HUDEP-2 (cell line): ENCODE measurements around the gene SLC36A1.
"Not testable (repeated sequence)": the region's sequence is repeated elsewhere in the genome, so short reads cannot be mapped to it uniquely, and the experiment has no call there.

ENCODE experiments used
- DNase-seq, 76 experiments: peaks; one replicate each; lab custom pipeline; 2025; ENCODE audit not compliant: unreplicated experiment in 76 of 76; lab: John Stamatoyannopoulos, UW

SLC36A1 gene

DNA sequence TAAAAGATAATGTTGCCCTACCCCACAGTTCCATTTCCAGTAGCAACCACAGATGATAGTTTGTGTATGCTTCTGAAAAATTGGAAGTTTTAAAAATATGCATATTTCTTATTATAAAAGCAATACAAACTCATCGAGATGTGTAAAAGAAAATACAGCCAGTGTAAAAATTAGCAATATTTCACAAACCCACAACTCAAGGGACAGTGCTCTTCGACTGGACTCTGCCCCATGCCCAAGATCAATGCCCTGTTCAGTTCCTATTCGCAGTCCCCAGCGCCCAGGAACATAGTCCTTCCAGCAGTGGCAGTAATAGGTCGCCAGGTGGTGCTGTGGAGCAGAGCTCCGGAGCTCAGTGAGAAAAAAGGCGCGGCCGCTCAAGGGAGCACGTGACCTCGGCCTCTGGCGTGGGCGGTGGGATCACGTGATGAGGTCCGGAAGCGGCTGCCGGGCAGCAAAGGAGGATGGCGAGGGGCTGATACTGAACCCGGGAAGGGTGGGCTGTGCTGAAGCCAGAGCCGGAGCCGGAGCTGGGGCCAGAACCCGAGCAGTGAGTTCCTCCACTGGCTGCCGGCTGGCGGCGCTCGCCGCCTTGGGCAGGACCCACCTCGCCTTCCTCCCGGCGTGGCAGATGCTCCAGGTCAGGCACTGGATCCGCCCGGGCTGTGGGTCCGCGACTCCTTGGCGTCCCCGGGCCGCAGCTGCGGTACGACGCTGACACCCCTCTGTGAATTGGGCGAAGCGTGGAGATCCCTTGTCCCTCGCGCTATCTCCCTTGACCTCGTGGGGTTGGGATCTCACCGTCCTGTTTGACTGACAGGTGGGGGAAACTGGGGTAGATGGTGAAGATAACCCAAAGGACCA, at the start of gene SLC36A1:
Gene SLC36A1, plus strand, starts transcription at position 430 of the 864 bp plus-strand sequence. CDS start 11,190 bp downstream, outside the sequence.
- DNase-seq: peak in 74 of 76 experiments; percentile 56 to 97 (median 92)

DNA sequence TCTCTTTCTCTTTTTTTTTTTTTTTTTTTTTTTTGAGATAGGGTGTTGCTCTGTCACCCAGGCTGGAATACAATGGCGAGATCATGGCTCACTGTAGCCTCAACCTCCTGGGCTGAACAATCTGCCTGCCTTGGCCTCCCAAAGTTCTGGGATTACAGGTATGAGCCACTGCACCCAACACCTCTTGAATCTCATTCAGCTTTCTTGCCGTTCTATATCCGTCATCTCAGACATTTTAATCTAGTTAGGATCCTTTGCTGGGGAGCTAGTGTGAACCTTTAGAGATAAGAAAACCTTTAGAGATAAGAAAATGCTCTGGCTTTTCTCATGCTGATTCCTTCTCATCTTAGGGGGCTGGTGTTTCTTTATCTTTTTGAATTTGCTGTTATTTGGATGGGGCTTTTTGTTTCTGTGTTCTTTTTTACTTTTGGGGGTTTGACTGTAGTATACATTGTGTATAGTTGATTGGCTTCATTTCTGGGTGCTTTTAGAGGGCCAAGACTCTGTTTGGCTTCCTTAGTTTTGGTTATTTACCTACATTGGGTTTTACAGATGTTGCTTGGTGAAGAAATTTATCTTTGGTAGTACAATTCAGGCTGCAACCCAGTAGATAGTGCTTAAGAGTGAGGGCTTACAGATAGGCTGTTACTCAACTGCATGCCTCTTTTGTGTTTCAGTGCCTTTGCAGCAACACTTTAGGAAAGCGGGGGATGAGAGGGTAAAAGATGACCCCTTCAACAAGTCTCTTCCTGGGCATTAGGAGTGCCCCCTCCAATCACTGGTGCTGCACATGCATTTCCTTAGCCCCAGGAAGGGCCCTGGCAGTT, 41.9 kb upstream of the SLC36A1 start:
- peak in 59 of 76 experiments; percentile 10 to 86 (median 53) for DNase-seq

DNA sequence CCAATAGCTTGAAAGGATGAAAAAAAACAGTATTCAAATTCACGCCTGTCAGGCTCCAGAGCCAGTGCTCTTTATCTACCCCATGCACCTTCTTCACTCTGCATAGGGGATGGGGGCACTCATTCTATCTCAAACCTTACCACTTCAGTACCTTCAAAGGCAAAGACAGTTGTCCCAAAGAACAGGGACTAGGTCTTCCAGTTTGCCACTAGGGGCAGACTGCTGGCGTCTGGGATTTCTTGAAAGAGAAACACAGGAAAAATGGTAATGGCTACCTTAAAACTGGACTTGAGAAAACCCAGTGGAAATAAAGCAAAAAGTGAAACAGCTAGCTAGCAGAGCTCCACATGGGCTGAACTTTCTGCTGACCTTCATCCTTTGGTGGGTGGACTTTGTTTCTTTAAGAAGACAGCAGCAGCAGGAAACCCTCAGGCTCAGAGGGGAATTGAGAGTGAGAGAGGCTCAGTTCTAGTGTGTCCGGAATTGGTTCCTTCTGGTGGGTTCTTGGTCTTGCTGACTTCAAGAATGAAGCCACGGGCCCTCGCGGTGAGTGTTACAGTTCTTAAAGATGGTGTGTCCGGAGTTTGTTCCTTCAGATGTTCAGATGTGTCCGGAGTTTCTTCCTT, 41.0 kb upstream of the SLC36A1 start:
- DNase-seq: peak in 71 of 76 experiments; percentile 20 to 86 (median 57)

DNA sequence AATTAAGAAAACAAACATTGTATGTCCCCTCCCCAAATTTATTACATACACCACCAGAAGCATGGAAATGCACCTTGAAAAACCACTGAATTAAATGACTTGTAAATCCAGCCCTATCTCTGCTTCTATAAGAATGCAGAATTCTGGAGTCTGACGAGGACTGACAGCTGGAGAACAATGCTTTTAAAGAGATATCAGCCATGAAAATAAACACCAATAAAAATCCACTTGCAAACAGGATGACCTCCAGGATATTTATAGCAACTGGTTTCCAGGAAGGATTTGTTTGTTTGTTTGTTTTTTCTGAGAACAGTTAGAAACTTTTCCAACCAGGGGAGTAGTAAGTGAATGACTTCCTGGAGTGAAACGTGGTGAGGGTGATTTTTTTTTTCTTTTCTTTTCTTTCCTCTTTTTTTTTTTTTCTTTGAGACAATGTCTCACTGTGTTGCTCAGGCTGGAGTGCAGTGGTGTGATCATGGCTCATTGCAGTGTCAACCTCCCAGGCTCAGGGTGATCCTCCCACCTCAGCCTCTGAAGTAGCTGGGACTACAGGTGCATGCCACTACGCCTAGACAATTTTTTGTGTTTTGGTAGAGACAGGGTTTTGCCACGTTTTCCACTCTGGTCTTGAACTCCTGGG, 38.7 kb upstream of the SLC36A1 start:
- DNase-seq: no peak

DNA sequence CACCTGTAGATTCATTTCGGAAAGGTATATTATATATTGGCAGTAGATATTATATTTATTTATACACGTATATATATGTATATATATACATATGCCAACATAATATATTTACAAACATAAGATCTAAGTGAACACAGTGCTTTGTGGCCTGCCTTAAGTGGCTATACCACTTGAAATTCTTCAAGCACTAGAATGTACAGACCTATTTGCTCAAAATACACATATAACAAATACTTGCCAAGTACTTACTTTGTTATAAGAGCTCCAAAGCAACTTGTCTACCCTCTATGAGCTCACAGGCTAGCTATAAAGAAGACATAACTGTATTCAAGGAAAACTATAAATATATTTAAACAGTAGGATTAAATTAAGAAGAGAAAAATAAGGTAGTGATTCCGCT, 33.6 kb upstream of the SLC36A1 start:
- no peak for DNase-seq

DNA sequence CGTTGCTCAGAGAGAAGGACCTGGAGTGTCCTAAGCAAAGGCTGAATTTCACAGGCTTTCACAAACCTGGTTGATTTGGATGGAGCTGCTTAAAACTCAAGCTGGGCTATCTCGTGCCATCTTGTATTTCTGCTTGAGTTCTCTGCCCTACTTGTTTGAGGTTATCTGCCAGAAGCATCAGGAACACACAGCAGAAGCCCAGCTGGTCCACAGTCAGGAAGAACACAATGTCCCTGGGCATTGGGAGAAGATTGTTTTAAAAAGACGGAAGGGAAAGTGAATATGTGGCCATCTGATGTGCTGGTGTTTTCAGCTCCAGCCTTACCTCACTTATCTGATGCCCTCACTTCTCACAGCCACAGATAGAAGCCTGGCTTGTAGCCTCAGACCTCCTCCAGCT, 32.9 kb upstream of the SLC36A1 start:
- no peak for DNase-seq

DNA sequence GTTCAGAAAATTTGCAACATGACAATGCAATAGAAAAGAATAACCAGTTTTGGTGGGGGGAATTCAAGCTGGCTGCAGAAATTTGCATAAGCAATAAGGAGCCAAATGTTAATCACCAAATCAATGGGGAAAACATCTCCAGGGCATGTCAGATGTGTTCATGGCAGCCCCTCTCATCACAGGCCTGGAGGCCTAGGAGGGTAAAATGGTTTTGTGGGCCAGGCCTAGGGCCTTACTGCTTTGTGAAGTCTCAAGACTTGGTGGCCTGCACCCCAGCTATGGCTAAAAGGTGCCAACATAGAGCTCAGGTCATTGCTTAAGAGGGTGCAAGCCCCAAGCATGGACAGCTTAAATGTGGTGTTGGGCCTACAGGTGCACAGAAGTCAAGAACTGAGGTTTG, 29.7 kb upstream of the SLC36A1 start:
- no peak for DNase-seq

DNA sequence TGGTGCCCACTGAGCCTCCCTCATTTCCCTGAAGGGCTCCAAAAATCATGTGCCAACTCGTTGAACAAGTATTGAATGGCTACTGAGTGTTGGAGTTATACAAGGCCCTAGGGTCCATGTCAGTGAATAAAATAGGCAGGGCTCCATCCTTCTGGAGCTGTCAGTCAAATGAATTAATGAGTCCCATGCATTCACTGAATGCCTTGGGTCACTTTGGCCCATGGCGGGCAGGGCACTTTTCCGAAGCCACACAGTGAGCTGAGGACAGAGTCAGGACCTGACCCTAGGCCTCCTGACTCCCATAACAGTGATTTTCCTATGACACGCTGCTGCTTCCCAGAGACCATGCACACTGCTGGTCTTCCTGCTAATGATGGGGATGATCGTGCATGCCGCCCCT, 27.3 kb upstream of the SLC36A1 start:
- no peak for DNase-seq

DNA sequence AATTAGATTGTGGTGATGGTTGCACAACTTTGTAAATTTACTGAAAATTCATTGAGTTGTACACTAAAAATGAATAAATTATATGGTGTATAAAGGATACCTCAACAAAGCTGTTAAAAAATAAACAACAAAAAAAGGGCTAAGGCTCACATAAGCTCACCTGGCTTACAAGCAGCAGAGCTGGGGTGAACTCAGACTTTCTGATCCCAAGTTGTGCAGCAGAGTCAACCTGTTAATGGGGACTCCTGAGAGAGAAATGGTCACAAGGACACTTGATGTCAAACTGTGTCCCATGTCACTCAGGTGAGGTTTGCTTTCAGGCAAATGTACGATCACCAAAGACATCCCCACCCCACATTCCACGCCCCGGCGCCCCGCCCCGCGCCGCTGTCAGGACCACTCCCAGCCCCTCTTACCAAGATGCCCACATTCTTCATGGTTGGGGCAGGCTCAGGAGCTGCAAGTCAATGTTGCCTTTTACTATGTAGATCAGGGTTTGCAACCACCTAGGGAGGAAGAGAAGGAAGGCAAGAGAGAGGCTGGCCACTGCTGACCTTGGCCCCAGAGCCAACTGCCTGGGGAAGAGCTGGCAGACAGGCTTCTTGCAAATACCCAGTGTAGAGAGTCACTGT, 22.4 kb upstream of the SLC36A1 start:
- DNase-seq: no peak

DNA sequence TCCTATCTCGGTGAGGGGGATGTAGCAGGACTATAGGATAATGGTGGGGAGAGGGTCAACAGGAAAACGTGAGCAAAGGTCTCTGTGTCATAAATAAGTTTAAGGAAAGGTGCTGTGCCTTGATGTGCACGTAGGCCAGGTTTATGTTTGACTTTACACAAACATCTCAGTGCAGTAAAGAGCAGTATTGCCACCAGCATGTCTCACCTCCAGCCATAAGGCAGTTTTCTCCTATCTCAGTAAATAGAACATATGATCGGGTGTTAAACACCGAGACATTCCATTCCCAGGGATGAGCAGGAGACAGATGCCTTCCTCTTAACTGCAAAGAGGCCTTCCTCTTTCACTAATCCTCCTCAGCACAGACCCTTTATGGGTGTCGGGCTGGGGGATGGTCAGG, 21.1 kb upstream of the SLC36A1 start:
- not testable (repeated sequence) for DNase-seq

DNA sequence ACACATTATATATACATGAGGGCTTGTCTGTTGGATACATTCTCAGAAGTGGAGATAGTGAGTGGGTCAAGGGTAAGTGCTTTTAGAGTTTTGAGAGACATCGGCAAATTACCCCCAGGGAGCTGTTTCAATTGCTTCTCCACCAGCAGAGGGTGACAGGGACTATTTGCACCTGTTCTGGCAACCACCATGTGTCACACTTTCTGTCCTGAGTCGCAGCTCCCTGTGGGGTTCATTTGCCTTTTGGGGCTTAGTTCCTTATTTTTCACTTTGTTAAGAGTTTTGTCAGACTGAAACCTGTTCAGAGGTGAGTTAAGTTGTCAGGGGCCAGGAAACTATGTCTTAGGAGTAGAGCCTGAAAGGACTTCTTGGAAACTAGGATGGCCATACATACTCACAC, 20.1 kb upstream of the SLC36A1 start:
- DNase-seq: no peak

DNA sequence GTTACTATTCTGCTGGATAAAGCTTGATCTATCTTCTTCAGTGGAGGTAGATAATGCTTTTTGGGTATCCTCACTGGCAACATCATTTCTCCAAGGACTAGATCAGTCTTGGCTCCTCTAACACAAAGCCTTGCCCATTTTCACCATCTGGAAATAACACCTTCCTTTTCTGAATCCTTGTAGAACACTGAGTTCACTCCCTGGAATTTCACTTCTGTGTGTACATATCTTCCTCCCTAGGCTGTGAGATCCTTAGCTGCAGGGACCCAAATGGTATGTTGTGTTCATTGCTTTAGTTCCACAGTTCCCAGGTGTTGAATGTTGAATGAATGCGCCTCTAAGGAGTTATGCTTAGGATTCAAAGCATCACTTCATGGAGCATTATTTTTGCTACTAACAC, 16.7 kb upstream of the SLC36A1 start:
- no peak for DNase-seq

DNA sequence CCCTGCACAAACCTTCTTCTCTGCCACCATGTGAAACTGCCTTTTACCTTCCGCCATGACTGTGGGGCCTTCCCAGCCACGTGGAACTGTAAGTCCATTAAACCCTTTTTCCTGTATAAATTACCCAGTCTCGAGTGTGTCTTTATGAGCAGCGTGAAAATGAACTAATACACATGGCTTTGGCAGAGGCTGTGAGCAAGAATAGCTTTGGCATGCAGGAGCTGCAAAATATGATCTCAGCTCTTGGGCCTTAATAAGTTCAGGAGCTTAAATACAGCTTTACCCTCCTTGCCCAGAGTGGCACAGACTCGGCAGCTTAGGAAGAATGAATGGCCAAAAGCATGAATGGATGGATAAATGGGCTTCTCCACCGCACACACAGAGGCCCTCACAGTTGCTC, 15.7 kb upstream of the SLC36A1 start:
- DNase-seq: no peak

DNA sequence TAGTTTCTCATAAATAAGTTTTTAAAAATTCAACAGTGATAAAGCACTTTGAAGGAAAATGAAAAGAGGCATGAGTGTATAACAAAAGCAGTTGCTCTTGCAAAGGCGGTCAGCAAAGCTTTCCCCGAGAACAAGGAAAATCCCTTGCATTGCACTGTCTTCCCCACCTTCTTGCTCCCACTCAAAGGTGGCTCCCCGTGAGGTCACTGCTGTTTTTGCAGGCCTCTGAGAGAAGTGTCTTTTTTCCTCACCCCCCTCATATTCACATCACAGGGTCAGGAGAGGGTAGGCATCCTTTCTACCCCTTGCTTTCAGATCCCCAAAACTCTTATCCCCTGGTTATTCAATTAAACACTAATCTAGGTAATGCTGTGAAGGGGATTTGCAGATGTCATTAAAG, 15.2 kb upstream of the SLC36A1 start:
- no peak for DNase-seq

DNA sequence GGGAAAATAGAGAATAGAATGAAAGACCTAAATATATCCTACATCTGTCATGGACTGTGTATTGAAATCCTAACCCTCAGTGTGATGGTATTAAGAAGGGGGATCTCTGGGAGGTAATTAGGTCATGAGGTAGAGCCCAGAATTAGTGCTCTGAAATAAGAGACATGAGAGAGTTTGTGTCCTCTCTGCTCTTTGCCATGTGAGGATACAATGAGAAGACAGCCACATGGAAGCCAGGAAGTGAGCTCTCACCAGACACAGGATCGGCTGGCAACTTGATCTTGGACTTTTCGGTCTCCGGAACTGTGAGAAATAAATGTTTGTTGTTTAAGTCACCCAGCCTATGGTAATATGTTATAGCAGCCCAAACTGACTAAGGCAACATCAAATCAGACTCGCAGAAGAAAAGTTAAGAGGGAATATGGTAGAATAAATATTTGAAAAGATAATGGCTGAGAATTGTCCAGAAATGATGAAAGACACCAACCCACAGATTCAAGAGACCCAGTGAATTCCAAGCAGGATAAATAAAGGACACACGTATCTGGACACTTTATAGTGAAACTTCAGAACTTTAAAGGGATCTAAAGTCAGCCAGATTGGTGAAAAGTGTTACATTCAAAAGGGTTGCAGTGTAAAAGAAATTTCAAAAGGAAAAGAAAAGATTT, 12.7 kb upstream of the SLC36A1 start:
- no peak for DNase-seq

DNA sequence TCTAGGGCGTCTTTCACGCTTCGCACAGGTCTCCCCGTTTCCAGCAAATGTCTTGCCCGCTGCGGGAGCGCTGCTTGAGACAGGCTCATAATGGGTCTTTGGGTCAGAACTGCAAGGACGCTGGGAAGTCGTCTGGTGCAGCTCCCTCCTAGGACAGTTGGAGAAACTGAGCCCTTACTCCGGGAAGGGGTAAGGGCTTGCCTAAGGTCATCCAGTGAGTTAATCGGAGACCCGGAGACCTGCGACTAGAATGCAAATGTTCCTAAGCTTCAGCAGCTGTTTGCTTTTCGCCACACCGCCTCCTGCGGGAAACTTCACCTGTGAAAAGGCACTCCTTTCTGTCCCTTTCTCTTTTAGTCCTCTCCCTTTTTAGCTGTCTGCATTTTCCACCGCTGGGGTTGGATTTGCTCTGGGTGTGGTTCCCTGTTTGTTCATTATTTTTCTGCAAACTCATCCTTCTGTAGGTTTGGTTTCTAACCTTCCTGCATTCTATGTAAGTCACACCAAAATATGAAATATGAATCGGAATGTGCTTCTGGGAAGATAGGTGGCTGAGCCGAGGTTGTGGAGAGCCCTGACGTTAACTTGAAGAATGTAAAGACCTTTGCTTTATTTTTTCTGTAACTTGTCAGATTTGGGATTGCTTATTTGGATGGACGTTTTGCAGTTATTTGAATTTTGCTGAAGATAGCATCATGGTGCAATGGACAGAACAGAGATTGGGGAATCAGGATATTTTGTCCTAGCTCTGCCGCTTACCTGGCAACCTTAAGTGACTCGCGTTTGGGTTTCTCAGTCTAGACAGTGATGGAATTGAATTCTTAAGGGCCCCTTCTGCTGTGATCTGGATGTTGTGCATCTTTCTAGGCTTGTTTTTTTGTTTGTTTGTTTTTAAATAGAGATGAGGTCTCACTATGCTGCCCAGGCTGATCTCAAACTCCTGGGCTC, 909 bp downstream of the SLC36A1 start:
- peak in 32 of 76 experiments; percentile 5 to 59 (median 34) for DNase-seq

DNA sequence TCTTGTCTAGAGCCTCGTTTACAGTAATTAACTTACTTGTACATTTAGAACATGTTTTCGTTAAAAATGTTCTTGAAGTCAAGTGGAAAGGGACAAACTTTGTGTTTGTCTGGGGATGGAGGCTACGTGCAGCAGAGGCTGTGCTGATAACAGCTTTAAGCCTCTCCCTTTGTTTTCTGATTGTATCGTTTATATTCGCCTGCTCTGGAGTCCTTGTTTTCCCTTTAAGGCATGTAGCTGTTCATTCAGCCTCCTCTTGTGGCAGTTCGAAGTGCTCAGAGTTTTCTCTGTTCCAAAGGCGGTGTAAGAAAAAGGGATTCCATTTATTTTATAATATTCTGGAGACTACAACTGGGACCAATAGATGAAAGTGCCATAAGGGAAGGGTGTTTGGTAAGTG, 1.9 kb downstream of the SLC36A1 start:
- DNase-seq: peak in 44 of 76 experiments; percentile 5 to 74 (median 27)

DNA sequence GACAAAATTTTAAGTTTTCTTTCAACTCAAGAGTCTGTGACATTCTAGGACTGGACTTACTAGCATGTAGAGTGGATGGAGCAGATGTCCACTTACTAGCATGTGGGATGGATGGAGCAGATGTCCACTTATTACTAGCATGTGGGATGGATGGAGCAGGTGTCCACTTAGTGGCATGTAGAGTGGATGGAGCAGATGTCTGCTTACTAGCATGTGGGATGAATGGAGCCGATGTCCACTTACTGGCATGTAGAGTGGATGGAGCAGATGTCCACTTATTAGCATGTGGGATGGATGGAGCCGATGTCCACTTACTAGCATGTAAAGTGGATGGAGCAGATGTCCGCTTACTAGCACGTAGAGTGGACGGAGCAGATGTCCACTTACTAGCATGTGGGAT, 2.4 kb downstream of the SLC36A1 start:
- DNase-seq: no peak

DNA sequence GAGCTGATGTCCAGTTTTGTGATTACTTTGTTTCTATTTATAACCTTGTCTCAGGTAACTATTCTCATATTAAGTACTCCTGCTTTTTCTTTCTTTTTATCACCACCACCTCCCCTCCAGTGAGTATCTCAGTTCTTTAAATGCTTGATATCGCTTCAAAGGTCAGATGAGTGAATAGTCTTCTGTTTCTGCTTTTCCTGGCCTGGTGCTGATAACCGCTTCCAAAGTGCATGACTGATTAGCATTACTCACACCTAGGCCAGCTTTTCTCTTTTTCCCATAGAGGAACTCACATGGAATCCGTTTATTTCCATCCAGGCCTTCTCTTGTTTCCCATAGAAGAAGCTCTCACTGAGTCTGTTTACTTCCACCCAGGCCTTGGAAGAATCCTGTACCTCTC, 3.2 kb downstream of the SLC36A1 start:
- DNase-seq: peak in 5 of 76 experiments; percentile 9 to 37 (median 24)
